NCI-H345 treated with DMSO at 0.1 percent for 48 hours (cell line): ENCODE data around the gene OR52W1.

ENCODE experiments used
- DNase-seq: peaks from one replicate; lab custom pipeline; 2025; ENCODE audit not compliant: unreplicated experiment; lab: John Stamatoyannopoulos, UW

Gene OR52W1, protein sequence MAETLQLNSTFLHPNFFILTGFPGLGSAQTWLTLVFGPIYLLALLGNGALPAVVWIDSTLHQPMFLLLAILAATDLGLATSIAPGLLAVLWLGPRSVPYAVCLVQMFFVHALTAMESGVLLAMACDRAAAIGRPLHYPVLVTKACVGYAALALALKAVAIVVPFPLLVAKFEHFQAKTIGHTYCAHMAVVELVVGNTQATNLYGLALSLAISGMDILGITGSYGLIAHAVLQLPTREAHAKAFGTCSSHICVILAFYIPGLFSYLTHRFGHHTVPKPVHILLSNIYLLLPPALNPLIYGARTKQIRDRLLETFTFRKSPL

GRCh38 chr11:6199174-6199810, at the start of gene OR52W1:
TSS of gene OR52W1 (plus strand) at chr11:6199224. CDS start at chr11:6199224, 0 bp downstream.
- no peak for DNase-seq

GRCh38 chr11:6151117-6151516, 47.9 kb upstream of the OR52W1 start:
- DNase-seq, result no peak

GRCh38 chr11:6152126-6152525, 46.9 kb upstream of the OR52W1 start:
- no peak for DNase-seq

DNA sequence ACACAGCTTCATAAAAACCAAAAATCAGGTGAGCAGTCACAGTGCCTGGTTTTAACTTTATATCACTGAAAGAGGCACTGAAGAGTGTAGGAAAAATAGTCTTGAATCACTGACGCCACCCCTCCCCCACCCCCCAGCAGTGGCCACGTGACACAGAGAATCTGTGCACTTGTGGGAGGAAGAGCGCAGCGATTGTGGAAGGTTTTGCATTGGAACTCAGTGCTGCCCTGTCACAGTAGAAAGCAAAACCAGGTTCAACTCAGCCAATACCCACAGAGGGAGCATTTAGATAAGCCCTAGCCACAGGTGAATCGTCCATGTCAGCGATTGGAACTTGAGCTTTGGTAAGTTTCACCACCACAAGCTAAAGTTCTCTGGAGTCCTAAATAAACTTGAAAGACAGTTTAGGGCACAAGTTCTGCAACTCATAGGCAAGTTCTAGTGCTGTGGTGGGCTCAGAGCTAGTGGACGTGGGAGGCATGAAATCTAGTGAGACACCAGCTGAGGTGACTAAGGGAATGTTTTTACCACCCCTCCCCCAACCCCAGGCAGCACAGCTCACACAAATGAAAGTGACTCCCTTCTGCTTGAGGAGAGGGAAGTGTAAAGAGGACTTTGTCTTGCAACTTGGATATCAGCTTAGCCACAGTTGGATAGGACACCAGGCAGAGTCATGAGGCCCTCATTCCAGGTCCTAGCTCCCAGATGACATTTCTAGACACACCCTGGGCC, 42.2 kb upstream of the OR52W1 start:
- DNase-seq, result no peak

DNA sequence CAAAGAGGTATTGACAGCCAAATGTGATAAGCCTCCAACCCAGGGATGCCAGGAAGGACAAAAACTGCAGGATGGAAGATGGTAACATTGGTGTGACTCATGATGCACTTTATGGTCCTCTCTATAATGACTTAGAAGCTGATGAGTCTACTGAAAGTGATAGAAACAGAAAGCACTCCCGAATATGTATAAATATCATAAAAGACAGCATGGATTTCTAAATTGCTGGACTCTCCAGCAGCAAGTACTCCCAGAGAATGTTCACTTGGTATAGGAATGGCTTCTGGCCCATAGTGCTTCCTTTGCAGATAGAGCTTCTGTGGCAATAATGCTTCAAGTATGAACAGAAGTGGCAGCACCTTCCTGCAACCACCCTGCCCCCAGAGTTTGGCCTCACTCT, 28.8 kb upstream of the OR52W1 start, which contains the start of gene OR52B2:
Gene OR52B2 (minus strand): TSS at position 101 of the 400 bp plus-strand sequence. CDS start 0 bp downstream, at position 101.
- DNase-seq, result no peak

DNA sequence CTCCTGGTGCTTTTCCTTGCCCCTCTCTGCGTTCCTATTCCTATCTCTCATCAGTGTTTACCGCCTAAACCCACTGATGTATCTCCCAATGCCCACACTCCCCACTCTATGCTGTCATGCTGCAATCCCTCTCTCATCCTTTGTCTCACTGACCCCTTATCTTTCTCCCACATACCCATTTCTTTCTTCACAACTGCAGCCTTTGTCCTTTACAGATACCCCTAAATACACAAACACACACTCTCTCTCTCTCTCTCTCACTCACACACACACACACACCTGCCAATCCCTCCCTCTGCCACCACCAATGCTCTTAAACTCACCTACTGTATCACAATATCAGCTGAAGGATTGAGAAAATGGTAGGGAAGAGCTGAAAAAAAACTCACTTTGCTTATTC, 23.6 kb upstream of the OR52W1 start:
- no peak for DNase-seq

DNA sequence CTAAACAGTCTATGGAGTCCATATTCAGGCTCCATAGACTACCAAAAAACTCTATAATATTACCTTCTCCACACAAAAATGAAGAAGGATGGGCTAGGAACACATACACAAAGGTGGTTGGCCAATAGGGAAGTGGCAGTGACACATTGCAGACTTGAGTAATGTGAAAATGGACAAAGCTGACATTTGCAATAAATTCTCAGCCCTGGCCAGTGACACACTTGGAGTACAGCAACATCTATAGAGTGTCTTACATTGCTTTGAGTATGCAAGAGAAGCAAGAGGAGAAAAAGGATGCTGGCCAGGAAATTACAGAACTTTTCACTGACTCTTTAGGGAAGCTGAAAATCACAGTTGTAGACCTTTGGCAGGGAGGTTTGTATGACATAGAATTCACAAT, 7.3 kb upstream of the OR52W1 start:
- no peak for DNase-seq

- no peak for DNase-seq
Measured at GRCh38 chr11:6194065-6194581, 4.9 kb upstream of the OR52W1 start.

- DNase-seq, result no peak
Measured at GRCh38 chr11:6196396-6196795, 2.6 kb upstream of the OR52W1 start.

GRCh38 chr11:6197466-6198200, 1.4 kb upstream of the OR52W1 start:
- DNase-seq, result no peak

DNA sequence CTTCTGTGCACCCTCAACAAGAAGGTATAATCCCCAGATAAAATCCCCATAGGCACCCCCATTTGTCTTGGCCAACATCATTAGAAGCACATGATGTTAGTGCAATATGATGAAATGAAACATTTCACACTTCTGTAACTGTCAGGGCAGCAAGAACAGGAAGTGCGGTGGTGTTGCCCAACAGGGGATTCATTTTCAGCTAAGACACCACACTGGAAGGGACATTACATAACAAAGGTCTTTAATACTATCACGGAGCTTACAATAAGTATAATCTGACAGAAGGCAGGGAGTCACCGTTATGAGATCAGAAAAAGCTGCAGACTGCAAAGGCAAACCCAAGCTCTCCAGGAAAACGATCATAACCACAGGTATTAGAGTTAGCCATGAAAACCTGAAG, 2.0 kb downstream of the OR52W1 start:
- no peak for DNase-seq

- no peak for DNase-seq
Measured at GRCh38 chr11:6201481-6201880, 2.5 kb downstream of the OR52W1 start.

- no peak for DNase-seq
Measured at GRCh38 chr11:6202041-6202440, 3.0 kb downstream of the OR52W1 start.

DNA sequence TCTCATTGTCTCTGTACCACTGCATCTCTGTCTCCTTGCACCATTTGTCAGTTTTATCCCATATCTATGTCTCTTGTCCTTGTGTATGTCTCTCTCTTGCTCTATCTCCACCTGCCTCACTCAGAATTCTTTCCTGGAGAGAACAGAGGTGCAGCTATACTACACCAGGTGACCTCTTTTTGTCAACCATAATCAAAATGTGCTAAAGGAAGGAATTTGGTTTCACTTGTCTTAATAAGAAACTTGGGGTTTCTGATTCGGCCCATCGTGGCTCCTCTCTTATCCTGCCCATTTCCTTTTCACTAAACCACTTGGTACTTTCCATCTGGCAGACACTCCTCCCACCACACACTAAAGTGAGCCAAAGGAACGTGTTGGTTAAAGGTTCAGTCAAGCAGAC, 4.3 kb downstream of the OR52W1 start:
- DNase-seq, result no peak

- DNase-seq, result no peak
Measured at GRCh38 chr11:6204706-6205105, 5.7 kb downstream of the OR52W1 start.

- DNase-seq, result no peak
Measured at GRCh38 chr11:6205366-6205765, 6.3 kb downstream of the OR52W1 start, which contains the start of gene C11orf42. TSS of gene C11orf42 (plus strand) at chr11:6205557. CDS start at chr11:6205616, 59 bp downstream.

DNA sequence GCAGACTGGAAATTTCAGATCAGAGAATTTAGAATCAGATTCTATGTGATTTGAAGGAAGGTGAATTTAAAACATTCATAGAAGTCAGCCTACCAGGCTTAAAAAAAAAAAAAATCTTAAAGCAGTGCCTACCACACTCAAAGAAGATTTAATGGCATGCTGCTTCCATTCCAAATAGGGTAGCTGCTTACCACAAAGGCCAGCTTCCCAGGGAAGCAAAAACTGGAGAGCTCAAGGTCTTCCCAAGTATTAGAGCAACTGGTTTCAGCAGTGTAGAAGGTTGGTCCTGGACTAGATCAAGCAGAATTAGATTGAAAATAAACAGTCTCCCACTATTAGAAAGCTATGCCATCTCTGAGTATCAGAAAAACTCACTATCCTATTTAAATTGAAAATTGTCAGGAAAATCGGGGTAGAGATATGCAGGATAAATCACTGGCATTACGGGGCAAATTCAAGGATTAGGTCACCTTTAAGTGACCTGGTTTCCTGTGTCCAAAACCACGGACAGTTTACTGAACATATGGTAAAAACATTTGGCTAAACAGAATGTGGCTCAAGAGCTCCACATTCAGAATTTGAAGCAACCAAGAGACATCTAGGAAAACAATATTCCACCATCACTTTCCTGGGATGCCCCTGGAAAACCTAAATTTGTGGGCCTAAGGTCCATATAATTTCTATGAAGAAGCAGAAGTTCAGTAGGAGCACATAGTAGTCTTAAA, 7.6 kb downstream of the OR52W1 start:
- no peak for DNase-seq

- no peak for DNase-seq
Measured at GRCh38 chr11:6209801-6210200, 10.8 kb downstream of the OR52W1 start.

GRCh38 chr11:6210274-6210955, 11.4 kb downstream of the OR52W1 start:
- no peak for DNase-seq

DNA sequence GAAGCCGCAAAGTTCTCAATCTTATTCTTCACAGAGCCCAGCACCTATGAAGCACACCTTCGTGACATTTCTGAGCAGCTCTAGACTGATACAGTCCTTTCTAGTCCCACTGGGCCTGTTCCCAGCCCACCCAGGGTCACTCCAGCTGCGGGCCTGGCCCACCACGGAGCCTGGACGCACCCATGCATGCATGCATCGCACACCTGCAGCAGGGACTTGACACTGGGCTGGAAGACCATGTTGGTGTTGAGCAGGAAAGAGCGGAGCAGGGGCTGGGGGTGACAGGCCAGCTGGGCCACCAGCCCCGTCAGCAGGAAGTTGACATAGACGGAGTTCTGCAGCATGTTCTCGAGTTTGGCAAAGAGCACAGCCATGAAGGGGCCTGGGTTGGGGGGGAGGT, 15.5 kb downstream of the OR52W1 start:
- no peak for DNase-seq
